ENCODE measurements around the gene DOCK9.
"Not testable (repeated sequence)": the region's sequence is repeated elsewhere in the genome, so short reads cannot be mapped to it uniquely, and the experiment has no call there.

Gene DOCK9

DNA sequence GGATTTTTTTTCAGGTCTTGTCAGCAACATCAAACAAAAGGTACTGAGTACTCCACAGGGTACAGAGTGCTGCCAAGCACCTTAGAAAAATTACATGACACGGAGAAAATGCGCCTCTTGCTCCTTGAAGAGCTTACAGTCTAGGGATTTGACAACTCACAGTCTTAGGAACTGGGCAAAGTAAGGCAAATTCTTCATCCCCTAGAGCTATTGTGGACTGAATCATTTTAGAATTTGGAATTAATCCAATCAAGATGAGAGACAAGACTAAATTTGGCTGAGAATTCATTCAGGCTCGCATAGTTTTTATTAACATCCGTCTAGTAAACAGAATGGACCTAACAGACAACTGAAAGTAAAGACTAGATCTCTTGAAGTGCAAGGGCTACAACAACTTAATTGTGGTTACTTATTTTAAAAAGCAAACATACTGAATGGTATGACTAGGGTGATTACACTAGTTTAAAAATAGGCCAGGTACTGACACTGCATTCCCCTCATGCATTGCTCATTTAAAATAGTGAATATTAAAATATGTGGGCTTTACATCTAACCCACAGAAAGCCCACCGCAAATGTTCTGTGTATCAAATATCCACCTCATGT is 165.6 kb downstream of the DOCK9 start:
- not testable (repeated sequence) for DNase-seq

GRCh38 chr13:98810746-98811145 is 167.1 kb downstream of the DOCK9 start:
- no peak for DNase-seq

DNA sequence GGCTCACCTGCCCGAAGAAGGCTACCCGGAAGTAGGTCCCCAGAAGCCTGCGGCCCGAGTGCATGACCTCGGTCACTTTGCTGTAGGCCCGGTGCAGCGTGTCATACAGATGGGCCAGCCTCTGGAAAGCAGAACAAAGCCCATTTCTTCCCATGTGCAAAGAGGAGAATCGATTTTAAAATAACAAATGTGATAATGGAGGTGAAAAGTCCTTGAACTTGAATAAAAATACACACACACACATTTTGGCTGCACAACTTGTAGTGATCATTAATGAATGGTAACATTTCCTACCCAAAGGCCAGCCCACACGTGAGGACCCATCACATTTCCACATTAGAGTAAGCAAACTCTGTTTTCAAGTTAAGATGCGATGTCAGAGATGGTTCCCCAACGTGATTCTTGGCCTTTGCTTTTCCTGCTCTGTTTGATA is 168.5 kb downstream of the DOCK9 start:
- no peak for DNase-seq

DNA sequence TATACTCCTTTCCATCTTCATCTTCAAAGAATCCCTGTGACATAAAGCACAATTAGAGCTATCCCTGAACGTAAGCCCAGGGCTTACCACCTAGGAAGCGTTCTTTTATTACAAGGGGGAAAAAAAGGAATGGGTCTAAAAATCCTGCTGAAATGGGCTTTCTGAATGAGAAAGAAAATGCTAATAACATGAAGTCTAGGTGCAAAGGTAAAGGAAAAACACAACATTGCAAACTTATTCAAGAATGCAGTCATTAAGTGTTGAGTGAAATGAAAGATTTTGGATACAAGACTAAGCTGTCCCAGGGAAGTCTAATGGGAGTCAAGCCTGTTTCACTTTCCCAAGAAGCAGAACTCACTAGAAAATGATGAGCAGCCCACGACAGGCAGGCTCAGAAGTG is 170.1 kb downstream of the DOCK9 start:
- DNase-seq: no peak

- no peak for DNase-seq
Measured at GRCh38 chr13:98804336-98804855, 173.5 kb downstream of the DOCK9 start.

DNA sequence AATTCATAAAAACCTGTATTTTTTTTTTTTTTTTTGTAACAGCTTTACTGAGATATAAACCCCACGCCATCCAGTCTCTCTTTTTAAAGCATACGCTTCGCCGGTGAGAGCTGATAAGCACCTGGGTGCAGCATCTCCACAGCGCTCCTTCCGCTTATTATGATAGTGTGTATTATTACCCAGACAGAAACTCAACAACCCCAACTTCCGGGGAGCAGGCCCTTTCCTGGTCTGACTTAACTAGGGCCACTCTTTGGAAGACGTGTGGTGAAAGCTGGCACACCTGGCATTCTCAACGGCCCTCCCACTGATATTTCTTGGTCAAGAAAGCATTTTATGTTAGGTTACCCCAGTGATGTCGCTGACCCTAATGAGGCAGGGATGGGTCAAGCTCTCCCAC is 173.9 kb downstream of the DOCK9 start:
- DNase-seq: no peak

GRCh38 chr13:98803111-98803561 is 174.7 kb downstream of the DOCK9 start:
- no peak for DNase-seq

DNA sequence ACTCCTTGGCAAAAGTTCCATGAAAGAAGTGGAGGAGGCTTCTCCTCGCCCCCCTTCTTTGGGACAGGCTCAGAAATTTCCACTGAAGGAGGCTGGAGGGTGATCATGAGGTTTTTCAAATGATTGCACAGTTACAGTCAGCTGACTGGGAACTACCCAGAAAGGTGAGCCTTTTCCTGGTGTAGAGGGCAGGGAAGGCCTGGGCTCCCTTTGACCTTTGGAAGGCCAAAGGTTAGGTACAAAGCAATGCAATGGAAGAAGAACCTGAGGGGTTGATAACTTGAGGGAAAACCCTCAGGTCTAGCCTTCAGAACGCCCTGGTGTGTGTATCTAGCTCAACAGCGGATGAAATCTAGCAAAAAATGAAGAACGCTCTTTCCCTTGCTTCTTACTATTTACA is 175.3 kb downstream of the DOCK9 start:
- DNase-seq: no peak

DNA sequence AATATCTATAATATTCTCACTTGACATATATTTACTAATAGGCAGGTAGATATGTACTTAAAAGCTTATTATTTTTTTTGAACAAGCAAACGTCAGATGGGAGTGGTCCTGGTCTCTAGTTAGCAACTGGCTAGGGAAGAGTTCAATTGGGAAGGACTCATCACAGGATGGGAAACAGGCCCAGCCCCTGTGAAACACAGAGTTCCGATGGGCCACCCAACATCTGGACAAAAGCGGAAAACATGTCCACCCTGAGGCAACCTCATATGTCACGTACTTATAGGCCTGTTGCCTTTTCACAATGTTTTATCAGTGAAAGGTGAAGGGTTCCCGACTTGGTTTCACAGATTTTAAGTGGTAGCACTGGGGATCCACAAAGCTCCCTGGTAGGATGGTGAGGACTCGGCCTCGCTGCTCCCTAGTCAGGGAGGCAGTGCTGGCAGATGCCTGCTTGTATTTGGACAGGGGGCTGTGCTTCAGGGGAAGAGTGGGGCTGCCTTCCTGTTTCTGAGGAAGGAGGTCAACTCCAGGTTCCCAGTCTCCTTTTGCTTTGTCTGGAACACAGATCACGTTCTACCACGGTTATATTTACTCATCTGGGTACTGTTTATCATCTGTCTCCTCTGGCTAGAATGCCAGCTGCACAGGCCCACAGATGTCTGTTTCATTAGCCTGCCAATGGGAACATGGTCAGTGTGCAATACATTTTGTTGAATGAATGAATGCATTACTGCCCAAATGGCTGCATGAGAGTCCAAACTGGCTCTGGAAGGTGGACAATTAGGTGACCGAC is 176.0 kb downstream of the DOCK9 start:
- DNase-seq: no peak

DNA sequence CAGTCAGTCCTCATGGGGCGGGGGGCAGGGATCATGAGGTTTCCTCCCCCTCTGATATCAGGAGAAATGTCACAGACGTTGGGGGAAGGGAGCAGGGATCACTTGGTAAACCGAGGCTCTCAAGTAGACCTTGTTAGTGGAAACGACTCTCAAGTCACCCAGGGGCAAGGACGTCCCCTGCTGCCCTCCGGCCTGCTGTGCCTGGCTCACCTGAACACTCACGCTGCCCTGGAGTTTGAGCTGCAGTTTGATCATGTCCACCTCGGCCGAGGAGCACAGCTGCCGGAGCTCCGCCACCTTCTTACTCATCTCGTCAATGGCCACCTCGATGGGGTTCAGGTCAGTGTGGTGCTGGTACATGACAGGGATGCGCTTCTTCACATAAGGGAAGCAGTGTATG is 177.8 kb downstream of the DOCK9 start:
- no peak for DNase-seq

DNA sequence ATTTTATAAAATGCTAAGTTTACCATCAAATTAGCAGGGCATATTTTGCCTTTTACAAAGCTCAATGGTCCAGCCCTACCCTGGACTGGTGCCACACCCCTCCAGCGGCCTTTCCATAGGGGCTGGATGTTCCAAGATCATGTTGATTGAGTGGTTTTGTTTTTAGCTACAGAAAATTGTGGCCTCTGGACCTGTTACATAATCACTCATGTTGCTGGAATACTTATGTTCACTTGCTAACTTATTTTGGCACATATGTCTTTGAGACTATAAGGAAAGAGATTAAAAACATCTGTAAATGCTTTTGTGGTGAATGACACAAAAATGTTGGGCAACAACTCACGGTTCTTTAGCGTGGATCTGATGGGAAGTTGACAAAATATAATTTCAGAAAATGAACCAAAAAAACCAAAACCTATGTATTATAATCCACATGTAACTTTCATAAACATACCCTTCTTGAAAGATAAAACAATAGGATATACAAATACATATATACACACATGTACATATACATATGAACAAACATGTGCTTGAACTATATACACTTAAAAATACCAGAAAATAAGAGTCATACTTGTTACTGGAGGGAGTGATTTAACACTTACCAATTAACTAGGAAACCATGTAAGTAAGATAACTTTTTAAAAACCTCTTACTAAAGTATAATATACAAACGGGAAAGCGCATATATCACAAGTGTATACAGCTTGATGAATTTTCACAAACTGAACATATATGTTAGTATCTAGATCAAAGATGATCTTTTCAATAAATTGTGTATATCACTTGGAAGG is 178.8 kb downstream of the DOCK9 start:
- no peak for DNase-seq

- peak in 1 of 2 experiments; percentile 36 for DNase-seq
Measured at GRCh38 chr13:98797456-98797855, 180.4 kb downstream of the DOCK9 start.

GRCh38 chr13:98796798-98797197 is 181.1 kb downstream of the DOCK9 start:
- DNase-seq: peak in 1 of 2 experiments; percentile 17

- no peak for DNase-seq
Measured at GRCh38 chr13:98796191-98796590, 181.7 kb downstream of the DOCK9 start.

DNA sequence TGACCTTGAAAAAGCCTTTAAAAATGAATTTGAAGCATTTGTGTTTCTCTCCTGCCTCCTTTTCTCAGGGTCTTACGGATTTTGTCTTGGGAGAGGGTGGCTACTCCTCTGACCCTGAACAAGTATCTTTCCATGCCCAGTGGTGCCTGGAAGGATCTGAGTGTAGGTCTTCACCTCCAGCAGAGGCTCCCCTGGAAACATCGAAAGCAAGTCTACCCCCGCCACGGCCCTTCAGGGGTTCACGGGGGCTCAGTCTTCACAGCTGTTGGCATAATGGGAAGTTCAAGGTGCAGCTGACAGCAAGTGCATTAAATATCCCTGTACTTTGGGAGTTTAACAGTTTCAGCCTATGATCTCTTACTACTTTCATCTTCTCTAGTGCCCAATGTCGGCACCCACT is 182.6 kb downstream of the DOCK9 start:
- no peak for DNase-seq

DNA sequence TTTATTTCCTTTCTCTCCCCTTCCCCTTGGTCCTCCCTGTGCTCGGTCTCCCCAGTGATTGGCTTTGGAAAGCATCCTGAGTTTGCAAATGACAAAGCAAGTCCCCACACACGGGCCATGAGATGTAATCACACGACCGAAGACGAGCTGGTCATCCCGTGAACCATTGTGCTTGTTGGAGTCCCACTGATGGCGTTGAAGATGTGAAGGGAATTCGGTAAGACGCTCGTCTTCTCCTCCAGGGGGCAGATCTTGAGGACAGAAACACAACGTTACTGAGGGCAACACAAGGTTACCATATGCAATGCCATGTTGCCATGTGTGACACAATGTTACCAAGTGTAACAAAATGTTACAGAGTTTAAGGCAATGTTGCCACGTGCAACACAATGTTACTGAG is 183.4 kb downstream of the DOCK9 start:
- DNase-seq: no peak

DNA sequence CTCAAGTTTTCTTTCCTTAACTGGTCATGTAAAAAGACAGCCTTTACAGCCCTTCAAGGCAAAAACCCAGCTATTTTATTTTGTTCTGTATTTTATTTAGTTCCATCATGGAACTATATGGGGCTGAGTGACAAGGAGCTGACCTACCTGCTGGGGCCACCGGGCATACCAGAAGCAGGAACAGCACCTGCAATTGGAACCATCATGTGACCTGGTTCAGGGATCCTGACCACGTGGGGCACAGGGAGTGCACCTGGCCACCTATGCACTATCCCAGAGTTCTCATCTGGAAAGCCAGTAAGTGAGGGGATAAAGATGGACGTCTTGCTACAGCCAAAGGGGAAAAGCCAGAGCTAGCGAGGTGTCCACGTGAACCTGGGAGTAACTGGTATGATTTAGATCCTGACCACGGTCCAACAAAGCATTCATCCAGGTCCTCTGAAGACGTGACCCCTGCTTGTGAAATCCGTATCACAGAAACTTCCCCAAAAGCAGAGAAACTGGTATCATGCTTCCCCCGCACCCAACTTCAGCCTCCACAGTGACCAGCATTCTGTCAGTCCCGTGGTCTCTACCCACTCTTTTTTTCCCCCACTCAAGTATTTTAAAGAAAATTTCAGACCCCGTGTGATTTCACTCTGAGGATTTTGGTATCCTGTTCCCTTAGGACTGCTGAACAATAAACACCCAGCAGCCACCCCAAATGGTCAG is 184.9 kb downstream of the DOCK9 start:
- no peak for DNase-seq

GRCh38 chr13:98792321-98792720 is 185.5 kb downstream of the DOCK9 start:
- DNase-seq: no peak

- no peak for DNase-seq
Measured at GRCh38 chr13:98791611-98792010, 186.3 kb downstream of the DOCK9 start.

DNA sequence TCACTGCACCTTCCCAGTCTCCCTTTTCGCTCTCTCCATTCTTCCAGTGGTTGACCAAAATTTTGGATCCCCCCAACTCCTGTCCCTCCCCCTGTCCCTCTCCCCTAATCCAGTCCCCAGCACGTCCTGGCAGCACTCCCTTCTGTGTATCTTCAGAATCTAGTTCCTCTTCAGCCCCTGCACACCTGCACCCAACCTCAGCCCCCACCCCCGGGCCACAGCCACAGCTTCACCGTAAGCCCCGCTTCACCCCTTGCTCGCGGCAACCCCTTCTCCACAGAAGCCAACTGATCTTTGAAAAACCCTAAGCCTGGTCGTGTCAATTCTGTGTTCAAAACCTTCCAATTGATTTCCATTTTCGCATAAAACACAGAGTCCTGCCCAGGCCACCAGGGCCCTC is 189.9 kb downstream of the DOCK9 start:
- no peak for DNase-seq

DNA sequence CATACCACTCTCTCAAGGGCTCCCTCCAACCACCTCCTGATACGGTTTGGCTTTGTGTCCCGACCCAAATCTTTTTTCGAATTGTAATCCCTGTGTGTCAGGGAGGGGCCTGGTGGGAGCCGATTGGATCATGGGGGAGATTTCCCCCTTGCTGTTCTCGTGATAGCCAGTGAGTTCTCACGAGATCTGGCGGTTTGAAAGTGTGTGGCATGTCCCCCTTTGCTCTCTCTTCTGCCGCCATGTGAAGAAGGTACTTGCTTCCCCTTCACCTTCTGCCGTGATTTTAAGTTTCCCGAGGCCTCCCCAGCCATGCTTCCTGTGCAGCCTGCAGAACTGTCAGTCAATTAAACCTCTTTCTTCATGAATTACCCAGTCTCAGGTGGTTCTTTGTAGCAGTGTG is 190.7 kb downstream of the DOCK9 start:
- DNase-seq: no peak

- DNase-seq: no peak
Measured at GRCh38 chr13:98786023-98786422, 191.8 kb downstream of the DOCK9 start.

GRCh38 chr13:98785405-98785804 is 192.5 kb downstream of the DOCK9 start:
- DNase-seq: no peak

Measured in NCI-H524 (cell line).